Nephron progenitor cell (in vitro differentiated cells): ENCODE results near the gene SLC1A2.

ENCODE experiments used
- DNase-seq: peaks from one replicate; pipeline ENCODE4 v3.0.0; 2021
- H3K27ac Mint-ChIP-seq: 2 replicates; pipeline ENCODE4 v1.8.0; 2021; ENCODE audit warnings: mild to moderate bottlenecking, moderate library complexity, mixed read lengths
- H3K27me3 Mint-ChIP-seq: 2 replicates; pipeline ENCODE4 v1.8.0; 2021; ENCODE audit warnings: mild to moderate bottlenecking, low read depth, mixed read lengths; ENCODE audit not compliant: poor library complexity
- H3K36me3 Mint-ChIP-seq: 2 replicates; pipeline ENCODE4 v1.8.0; 2021; ENCODE audit warnings: low read depth, mixed read lengths
- H3K4me1 Mint-ChIP-seq: 2 replicates; pipeline ENCODE4 v1.8.0; 2021; ENCODE audit warnings: mixed read lengths
- H3K4me3 Mint-ChIP-seq: 2 replicates; pipeline ENCODE4 v1.8.0; 2021; ENCODE audit warnings: mild to moderate bottlenecking, moderate library complexity, mixed read lengths
- H3K9me3 Mint-ChIP-seq: 2 replicates; pipeline ENCODE4 v1.8.0; 2021; ENCODE audit warnings: mild to moderate bottlenecking, moderate library complexity, mixed read lengths
- CTCF ChIP-seq: fragments of 200-600 bp; sonication (generic); IDR thresholded peaks from 2 replicates; pipeline ENCODE4 v1.5.0; 2021; ENCODE audit warnings: antibody characterized with exemption

SLC1A2 gene

DNA sequence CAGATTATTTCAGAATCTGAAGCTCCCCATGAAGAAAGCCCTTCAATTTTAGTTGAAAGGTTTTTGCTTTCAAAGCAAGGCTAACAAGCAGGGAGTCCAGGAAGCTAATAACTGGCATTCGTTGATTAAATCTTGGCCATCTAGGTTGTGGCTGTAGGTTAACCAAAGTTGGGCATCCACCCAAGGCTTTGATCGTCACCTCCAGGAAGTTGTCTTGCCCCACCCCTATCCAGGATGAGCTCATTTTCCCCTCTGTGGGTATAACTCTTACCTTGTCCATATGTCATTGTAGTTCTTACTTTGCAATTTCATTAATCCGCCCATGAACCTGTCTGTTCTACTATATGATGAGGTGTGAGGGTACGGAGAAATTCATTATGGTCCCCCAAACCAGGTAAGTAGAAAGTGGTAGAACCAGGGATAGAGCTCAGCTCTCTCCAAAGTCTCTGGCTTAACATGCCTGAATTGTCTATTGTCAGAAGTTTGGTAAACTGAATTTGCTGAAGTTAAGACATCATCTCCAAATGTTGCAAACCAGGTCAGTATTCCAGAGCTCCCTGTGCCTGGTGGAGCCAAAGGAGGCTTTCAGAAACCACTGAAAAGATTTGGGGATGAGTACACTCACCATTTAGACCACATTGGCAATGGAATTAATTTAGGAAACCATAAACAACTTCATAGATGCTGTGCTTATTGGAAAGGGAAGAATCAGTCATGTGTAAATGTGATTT is 183.3 kb downstream of the SLC1A2 start:
- Mint-ChIP-seq H3K4me3 (no peak overlapping the region), H3K27me3 (peaks cover 4% of the 10 kb centered on the region), H3K27ac (no peak overlapping the region), H3K9me3 (peaks cover 19% of the 10 kb centered on the region), H3K4me1 (peaks cover 14% of the 10 kb centered on the region), H3K36me3 (no peaks in the 10 kb centered on the region)
- TF ChIP-seq CTCF: no peak
- no peak for DNase-seq

GRCh38 chr11:35235498-35235897 is 183.9 kb downstream of the SLC1A2 start:
- peaks cover 20% of the 10 kb centered on the region for H3K4me1 Mint-ChIP-seq
- H3K36me3 Mint-ChIP-seq: no peaks in the 10 kb centered on the region
- H3K9me3 Mint-ChIP-seq: peaks cover 19% of the 10 kb centered on the region
- H3K27me3 Mint-ChIP-seq: peaks cover 4% of the 10 kb centered on the region
- no peak for DNase-seq
- H3K27ac Mint-ChIP-seq: no peak overlapping the region
- no peak overlapping the region for H3K4me3 Mint-ChIP-seq
- TF ChIP-seq CTCF: no peak

DNA sequence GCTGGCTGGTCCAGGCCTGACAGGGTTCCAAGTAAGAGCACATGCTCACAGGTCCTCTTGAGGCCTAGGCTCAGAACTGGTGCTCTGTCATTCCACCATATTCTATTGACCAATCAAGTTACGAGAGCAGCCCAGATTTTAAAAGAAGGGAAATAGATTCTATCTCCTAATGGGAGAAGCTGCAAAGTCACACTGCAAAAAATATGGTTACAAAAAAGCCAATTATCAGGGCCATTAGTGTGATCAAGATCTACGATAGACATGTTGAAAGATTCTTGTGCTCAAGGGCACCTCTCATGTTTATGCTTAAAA is 184.2 kb downstream of the SLC1A2 start:
- H3K4me1 Mint-ChIP-seq: peaks cover 24% of the 10 kb centered on the region
- H3K4me3 Mint-ChIP-seq: no peak overlapping the region
- H3K36me3 Mint-ChIP-seq: no peaks in the 10 kb centered on the region
- H3K9me3 Mint-ChIP-seq: peaks cover 19% of the 10 kb centered on the region
- H3K27me3 Mint-ChIP-seq: peaks cover 4% of the 10 kb centered on the region
- H3K27ac Mint-ChIP-seq: no peak overlapping the region
- DNase-seq: no peak
- no peak for TF ChIP-seq CTCF

- DNase-seq: no peak
- Mint-ChIP-seq H3K27ac (no peak overlapping the region), H3K27me3 (peaks cover 4% of the 10 kb centered on the region), H3K4me1 (peaks cover 27% of the 10 kb centered on the region), H3K9me3 (peaks cover 19% of the 10 kb centered on the region), H3K36me3 (no peaks in the 10 kb centered on the region), H3K4me3 (no peak overlapping the region)
- TF ChIP-seq CTCF: no peak
Measured at GRCh38 chr11:35234460-35235156, 184.8 kb downstream of the SLC1A2 start.

DNA sequence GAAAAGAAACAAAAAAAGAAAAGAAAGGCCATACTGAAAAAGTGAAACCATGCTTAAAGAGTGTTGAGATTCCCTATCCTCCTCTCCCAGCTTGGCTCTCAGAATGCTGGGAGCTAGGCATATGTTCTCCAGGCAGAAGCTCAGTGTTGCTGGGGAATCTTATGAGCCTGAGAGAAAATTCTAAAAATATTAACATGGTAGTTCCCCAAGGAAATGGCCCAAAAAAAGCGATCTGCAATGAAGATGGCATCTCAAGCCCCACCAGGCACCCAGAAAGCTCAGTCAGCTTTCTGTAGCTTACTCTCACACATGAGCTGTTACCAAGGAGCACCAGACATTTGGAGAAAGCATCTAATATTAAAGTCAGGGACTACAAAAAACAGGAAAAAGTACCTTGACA is 185.8 kb downstream of the SLC1A2 start:
- Mint-ChIP-seq H3K4me1 (peaks cover 27% of the 10 kb centered on the region), H3K36me3 (no peaks in the 10 kb centered on the region)

More for the DNA sequence above, 185.8 kb downstream of the SLC1A2 start:
- Mint-ChIP-seq H3K27me3 (peaks cover 3% of the 10 kb centered on the region), H3K4me3 (no peak overlapping the region), H3K27ac (no peak overlapping the region), H3K9me3 (peaks cover 19% of the 10 kb centered on the region)
- no peak for TF ChIP-seq CTCF
- DNase-seq: no peak
